GM21367 (cell line): ENCODE results near the gene FBP2.

Source experiments
- ATAC-seq: cut with Tn5 transposase; IDR thresholded peaks from one replicate; pipeline ENCODE4 v1.9.1; 2021; ENCODE audit not compliant: unreplicated experiment

The FBP2 gene

DNA sequence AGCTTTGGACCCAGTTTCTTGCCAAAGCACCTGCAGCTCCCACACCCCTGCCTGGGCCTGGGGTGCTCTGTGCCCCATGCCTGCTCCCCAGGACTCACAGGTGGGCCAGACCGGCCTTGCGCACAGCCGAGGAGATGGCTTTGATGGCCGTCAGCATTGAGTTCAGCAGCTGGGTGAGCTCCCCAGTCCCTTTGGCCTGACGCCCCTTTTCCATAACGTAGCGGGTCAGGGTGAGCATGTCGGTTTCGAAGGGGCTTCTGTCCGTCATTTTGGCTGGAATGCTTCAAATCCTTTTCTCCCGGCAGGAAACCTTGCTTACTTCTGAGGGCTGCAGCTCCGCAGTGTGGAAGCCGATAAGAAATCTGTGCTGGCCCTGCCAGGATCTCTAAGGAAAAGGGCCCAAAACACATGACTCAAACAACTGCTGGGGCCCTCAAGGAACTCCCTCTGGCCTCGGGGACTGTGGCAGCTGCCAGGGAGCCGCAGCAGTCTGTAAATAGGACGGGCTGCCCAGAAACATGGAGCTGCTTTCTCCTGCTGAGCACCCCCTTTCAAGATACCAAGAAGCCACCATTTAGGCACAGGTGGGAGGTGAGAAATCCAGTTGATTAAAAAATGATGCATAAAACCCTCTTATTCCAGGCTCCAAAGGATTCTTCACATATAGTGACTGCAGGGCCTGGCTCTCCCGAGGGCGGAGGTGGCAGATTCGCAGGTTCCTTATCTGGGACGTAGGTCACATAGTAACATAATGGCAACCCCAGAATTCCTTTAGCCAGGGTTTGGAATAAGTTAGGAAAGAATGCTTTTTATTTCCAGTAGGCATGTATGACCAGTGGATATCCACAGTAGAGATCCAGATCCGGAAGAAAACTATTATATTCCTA, at the start of gene FBP2:
Gene FBP2 (minus strand): TSS at position 366 of the 887 bp plus-strand sequence. CDS start 98 bp downstream, at position 268.
- ATAC-seq, result no peak

DNA sequence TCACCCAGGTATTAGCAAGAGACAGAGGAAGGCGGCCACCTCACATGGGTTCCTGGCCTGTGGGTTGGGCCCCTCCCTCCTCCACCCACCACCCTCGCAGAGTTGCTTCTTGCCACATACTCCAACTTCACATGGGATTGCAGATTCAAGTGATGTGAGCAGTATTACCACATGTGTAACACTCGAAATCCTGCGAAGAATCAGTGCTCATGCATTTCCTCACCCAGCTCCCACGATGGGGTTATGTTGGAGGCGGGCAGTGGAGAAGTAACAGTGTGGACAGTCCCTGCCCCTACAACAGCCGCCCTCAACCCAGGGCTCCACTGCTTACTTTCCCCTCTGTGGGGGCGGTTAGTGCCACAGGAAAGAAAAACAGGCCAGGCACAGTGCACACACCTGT, 49.6 kb upstream of the FBP2 start:
- ATAC-seq, result no peak

DNA sequence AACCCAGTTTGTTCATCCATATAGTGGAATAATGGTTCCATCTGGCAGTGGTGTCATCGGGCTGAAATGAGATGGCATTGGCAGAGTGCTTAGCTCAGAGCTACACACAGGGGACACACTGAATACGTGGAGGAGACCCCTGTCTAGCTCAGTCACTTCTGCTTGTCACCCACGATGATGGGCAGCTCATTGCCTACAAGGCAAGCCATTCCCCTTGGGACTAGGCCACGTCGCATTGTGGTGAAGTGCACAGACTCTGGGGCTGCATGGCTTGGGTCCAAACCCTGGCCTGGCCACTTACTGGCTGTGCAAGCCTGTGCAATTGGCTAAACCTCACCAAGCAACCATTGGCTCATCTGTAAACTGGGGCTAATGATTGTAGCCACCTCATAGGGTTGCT, 48.9 kb upstream of the FBP2 start:
- no peak for ATAC-seq

DNA sequence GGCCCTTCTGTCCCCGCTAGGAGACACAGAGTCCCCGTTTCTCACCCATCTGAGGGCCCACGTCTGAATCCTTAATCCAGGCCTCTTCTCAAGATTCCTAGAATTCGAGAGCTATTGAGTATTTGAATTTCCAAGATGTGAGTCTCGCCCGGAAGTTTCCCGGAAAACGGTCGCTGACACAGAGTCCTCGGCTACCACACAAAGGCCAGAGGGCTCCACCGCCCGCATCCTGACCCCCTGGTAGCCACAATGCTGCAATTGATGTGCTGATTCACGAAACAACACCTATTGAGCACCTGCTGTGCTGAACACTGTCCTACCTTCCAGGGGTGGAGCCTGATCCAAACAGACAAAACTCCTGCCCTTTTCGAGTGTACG, 46.4 kb upstream of the FBP2 start:
- ATAC-seq, result no peak

DNA sequence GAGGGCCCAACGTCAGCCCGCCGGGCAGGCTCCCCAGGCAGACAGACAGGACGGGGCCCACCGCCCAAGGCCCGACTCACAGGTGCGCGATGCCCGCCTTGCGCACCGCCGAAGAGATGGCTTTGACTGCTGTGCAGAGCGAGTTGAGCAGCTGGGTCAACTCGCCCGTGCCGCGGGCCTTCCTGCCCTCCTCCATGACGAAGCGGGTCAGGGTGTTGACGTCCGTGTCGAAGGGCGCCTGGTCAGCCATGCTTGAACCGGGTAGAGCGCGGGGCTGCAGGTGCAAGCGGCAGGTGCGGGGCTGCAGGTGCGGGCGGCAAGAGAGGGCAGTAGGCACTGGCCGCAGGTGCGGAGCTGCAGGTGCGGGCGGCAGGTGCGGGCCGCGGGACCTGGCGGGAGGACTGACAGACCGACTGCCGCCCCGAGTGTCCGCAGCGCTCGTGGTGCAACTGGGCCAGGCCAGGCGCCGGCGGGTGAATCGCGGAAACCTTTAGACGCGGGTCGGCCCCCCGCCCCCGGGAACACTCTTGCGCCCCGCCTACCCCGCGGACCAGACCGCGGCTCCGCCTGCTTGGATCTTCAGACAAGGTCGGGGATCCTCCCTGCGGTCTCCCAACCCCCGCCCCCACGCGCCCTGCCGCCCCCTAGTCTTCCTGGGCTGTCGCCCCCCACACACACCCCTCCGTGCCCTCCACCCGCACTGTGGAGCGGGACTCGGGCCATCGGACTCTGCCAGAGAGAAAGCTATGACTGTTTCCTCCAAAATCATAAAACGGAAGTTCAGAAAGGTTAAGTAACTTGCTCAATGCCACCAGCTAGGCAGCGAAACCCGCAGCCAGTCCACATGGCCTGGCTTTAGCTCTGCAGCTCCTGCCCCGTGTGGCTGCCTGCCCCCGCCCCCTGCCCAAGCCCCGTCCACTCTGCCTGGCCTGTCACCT, 45.7 kb upstream of the FBP2 start, which contains the start of gene FBP1:
Gene FBP1 (minus strand): TSS at position 458 of the 938 bp plus-strand sequence. CDS start 208 bp downstream, at position 250.
- ATAC-seq, result no peak

DNA sequence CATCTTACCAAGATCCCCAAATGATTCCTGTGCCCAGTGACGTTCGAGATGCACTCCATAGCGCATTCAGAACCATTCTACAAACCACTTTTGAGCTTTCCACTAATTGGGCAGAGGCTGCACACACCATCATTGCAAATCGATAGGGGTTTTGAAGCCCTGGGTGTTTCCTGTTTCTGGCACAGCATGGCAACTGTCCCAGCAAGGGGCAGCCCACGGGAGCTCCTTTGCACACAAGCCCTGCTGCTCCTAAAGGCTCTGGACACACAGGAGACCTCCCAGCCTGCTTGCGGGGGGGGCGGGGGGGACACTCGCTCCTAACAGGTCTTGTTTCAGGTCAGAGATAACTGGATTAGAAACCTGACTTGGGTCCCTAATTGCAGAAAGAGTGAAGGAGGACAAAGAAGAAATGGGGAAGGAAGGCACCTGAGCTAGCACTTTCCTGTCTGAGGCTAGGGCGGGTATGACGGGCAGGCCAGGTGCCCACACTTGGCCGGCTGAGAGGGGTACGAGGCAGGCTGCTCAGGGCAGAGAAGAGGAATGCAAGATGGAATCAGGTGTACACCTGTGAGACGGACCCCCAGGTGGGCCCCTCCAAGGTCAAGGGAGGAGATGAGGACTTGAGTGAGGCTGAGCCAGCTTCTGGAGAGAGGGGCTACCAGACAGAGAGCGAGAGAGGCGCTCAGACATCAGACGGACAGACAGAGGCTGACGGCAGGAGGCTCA, 44.9 kb upstream of the FBP2 start:
- no peak for ATAC-seq

DNA sequence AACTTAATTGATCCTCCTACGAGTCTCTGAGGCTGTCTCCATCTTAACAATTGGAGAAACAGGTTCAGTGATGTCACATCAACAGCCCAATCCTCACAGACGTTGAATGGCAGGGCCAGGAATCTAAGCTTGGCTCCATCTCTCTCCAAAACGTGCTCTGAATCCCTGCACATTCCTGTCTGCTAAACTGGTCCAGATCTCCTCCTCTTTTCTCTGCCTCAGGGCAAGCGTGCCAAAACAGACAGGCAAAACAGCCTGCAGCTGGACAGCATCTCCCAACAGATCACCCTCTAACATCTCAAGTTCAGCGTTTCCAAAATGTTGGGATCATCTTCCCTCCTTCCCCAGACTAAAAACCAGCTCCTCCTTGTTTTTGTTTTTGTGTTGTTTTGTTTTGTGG, 39.1 kb upstream of the FBP2 start:
- no peak for ATAC-seq

DNA sequence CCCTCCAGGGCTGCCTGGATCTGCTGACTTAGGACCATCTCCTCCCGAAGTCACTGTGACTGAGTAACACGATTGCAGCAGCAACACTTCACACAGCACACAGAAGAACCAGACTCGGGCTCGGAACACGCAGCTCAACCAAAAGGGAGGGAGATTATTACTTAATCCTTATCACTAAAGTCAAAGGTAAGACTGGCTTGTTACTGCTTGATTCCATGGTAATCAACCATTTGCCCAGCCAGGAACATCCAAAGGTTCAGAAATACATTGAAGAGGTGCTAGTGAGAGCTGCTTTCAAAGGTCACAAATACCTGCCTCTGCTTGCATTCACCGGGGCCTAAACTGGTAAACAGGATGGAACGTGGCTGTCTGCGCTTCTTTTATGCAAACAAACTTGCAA, 38.0 kb upstream of the FBP2 start:
- no peak for ATAC-seq

DNA sequence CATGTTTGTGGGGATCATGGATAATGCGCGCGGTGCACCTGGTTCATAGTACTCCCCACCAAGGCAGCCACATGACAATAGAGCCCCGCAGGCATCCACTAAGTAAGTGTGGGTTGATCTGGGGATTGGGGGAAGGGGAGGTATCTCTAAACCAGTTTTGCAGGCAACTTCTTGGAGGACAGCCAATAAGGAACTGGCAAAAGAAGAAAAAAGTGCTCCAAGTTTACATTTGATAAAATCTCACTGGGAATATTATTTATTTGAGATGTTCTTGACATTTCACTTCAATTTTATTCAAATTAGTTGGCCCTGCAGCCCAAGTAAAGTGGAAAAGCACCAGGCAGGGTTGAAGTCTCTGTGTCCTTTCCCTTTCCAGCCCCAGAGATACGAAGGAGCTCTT, 37.2 kb upstream of the FBP2 start:
- no peak for ATAC-seq

DNA sequence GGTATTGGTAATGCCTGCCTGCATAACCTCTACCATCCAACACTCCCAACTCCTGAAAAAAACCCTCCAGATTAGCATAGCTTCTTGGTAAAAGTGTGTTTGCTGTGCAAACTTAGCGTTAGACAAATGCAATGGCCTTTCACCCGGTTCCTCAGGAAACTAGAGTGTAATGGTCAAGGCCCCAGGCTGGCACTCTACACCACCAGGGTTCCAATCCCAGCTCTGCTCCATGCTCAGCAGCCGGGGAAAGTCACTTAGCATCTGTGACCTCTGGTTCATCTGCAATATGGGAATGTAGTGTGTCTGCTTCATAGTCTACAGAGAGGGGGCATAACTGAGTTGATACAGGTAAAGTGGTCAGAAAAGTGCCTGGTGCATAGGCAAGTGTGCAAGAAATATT, 36.7 kb upstream of the FBP2 start:
- no peak for ATAC-seq

DNA sequence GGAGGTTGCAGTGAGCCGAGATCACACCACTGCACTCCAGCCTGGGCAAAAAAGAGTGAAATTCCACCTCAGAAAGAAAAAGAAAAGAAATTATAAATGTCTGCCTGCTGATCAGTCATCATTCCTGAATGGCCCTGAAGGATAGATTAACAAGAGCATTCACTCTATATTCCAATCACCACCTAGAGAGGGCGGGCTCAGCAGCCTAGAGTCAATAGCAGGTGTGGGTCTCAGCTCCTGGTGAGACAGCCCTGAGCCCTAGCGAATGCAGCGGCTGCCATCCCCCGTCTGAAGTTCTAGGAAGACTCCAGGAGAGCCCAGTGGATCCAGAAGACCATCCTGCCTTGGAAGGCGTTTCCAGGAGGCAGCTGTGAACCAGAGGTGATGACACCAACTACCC, 33.7 kb upstream of the FBP2 start:
- no peak for ATAC-seq

DNA sequence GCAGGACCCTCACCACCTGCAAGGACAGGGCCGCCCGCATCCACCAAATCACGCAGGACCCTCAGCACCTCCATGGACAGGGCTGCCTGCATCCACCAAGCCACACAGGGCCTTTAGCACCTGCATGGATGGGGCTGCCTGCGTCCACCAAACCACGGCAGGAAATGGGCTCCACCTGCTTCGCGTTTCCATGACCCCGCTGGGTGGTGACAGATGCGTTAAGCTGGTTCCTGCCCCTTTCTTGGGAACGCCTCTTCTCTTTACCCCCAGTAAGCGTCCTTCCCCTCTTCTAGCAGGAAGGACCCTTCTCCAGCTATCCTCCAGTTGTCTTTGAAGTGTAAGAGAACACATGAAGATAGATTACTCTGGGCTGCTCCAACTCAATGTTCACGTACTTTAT, 32.2 kb upstream of the FBP2 start:
- ATAC-seq, result no peak

DNA sequence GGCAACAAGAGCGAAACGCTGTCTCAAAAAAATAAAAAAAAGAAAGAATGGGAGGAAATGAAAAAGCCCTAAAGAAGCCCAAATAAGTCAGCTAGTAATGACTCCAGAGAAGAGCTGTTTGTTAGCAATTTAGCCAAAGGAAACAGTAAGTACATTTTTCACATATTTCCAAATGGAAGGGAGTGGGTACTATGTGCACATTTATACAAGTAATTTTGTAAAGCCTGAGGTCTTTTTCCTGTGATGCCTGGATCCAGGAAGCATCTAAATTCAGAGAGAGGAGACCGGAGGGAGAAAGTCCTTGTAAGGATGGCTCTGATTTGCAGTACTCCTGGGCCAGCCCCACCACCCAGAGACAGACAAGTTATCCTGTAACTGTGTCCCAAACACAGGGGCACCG, 31.0 kb upstream of the FBP2 start:
- no peak for ATAC-seq

DNA sequence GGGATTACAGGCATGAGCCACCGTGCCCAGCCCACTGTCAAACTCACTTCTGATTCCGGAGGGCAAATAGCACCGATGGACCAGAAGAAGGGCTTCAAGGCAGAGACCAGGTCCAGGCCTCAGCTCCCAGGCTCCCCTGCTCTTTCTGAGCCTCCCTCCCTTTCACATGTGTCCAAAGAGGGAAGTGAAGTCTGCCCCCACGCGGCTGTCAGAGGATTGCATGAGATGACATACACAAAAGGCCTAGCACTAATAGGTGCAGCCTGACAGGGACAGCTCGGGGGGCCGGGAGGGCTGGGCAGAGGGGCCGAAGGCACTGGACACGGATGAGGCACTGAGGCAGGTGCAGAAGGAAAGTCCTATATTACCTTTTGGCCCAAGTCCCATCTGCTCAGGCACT, 29.6 kb upstream of the FBP2 start:
- ATAC-seq, result no peak

DNA sequence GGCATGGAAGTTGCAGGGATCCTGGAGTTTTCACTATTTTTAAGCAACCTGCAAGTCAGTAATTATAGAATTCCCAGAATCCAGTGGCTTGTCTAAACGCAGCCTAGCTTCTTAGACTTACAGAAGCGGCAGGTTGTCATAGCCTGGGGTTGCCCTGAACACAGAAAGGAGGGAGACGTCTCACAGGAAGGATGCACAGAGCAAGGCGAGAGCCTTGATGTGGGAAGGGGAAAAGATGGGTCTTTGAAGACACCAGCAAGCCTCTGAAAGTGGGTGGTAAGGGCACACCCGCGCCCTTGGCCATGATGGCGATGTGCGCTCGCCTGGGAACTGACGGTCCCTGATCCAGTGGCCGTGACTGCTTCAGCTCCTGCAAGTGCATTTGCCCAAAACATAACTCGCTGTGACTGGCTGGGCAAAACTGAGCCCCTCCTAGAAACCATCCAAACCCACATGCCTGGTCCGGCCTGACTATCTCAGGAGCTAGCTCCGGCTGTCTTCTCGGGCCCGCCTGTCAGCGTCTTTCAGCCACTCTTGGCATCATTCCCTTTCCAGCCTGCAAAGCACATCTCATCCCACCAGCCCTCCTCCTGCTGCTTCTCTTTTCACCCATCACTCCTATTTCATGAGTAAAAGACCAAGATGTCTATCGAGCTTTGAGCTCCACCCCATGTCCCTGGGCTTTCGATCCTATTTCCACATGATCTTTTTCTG, 28.6 kb upstream of the FBP2 start:
- no peak for ATAC-seq

DNA sequence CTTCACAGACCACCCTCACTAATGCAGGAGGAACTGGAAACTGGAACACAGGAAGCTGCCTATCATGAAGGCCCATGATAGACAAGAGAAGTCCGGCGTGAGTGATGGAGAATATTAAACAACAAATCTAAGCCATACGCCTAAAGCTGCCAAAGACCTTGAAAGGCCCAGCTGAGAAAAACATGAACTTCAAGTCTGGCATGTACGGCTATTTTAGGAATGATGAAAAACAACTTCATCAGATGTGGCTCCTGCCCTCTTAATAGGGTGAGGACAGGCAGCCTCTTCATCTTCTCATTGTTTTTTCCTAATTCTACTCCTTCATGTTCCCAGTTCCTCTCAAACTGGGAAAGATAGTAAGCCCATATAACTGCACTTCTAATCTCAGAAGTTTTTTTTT, 25.4 kb upstream of the FBP2 start:
- no peak for ATAC-seq

DNA sequence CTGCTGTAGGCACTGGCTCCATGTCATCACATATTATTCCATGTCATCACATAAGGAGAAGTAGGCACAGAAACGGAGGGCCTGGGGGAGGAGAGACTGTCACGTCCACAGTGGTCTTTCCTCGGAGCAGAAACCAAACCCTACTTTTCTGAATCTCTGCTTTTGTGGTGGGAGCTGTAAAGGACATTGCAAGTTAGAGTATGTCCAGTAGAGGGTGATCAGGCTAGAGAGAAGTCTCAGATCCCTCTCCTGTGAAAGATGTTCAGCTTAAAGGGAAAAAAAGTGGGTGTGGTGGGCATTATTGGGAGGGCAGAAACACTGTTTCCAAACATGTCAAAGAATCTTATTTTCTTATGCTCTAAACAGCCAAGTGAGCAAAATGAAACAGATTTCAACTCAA, 19.4 kb upstream of the FBP2 start:
- no peak for ATAC-seq

DNA sequence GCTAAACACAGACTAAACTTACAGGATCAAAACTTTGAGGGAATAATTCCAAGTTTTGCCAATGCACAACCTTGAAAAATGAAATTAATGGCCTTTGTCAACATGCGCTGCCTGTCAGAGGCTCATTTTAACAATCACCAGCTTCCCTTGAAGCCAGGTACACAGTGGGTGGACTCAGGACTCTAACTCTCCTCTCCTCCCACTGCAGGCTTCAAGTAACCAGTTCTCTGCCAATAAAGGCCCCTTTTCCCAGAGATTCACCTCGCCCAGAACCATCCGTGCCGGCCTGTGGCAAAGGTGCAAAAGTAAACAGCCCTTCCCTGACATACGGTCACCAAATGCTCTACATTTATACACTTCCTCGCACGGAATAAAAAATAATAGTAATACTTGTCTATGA, 18.4 kb upstream of the FBP2 start:
- ATAC-seq, result no peak

DNA sequence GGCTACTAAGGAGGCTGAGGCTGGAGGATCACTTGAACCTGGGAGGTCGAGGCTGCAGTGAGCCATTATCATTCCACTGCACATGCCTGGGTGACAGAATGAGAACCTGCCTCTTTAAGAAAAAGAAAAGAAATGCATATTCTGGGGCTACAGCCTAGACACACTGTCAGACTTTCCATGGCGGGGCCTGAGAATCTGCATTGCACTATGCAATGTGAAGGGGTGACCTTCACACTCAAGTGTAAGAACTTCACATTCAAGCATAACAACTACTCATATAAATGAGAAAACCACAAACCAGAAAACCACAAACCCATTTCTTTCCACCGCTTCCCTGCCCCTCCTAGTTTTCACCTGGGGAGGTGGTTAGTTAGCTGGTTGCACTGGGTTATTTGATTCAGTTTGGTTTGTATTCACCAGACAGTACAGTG, 18.0 kb upstream of the FBP2 start:
- no peak for ATAC-seq

DNA sequence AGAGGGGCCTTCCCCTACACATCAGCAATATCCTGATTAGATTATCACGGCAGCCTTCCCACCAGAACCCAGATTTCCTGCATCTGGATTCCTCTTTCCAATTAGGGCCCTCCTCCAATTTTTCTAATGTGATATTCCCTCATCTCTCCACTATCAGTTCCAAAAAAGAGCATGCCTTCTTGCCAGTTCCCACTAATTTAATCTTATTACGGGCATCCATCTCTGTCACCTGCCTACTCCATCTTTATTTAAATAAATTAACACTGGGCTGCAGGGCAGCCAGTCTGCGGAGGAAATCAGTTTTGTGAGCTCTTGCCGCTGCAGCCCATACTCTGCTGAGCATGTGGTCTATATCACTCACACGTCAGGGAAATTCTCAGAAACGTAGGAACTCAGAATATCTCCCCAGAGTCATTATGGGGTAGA, 16.6 kb upstream of the FBP2 start:
- ATAC-seq, result no peak

DNA sequence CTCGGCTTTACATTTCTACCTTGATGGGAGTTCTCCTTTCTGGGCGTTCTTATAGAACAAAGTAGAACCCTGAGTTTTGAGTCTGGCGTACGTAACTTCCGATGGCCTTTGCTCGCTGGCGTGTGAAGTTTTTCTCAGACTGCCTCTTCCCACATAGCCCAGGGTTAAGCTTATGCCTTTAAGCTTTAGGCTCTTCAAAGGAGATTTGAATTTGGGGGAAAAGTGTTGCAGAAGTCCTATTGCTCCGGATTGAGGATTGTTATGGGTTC, 13.7 kb upstream of the FBP2 start:
- ATAC-seq, result no peak
